ENCODE measurements around the gene UBA52.

- TF ChIP-seq CTCF (IDR thresholded peaks at IDR 0.05) (no peak), POLR2A (IDR thresholded peaks at IDR 0.05) (no peak), EP300 (IDR thresholded peaks at IDR 0.05) (no peak), POLR2AphosphoS5 (IDR thresholded peaks at IDR 0.05) (no peak)
Observed at GRCh38 chr19:18533058-18533457, 38.6 kb upstream of the UBA52 start.

Measured in gastroesophageal sphincter (tissue), 3 donors.